SK-N-MC (cell line): Measurements from ENCODE around the gene MYO18B.

Source experiments
- EZH2 ChIP-seq: fragments of 200-600 bp; sonication (generic); IDR thresholded peaks from one replicate; pipeline ENCODE4 v1.6.1; 2017; ENCODE audit warnings: antibody characterized with exemption
- POLR2AphosphoS5 ChIP-seq: IDR thresholded peaks from 2 replicates; pipeline ENCODE4 v1.6.1; 2012; ENCODE audit warnings: mild to moderate bottlenecking, low read depth, low read length, borderline replicate concordance

GRCh38 chr22:25704701-25705100 lies 37.3 kb upstream of the MYO18B start:
- no peak for TF ChIP-seq POLR2AphosphoS5
- TF ChIP-seq EZH2 = no peak
